HG03196 (cell line): Measurements from ENCODE around the gene PHOX2A.

ENCODE experiments used
- ATAC-seq: cut with Tn5 transposase; IDR thresholded peaks from one replicate; pipeline ENCODE4 v1.9.1; 2021; ENCODE audit not compliant: unreplicated experiment

PHOX2A gene

DNA sequence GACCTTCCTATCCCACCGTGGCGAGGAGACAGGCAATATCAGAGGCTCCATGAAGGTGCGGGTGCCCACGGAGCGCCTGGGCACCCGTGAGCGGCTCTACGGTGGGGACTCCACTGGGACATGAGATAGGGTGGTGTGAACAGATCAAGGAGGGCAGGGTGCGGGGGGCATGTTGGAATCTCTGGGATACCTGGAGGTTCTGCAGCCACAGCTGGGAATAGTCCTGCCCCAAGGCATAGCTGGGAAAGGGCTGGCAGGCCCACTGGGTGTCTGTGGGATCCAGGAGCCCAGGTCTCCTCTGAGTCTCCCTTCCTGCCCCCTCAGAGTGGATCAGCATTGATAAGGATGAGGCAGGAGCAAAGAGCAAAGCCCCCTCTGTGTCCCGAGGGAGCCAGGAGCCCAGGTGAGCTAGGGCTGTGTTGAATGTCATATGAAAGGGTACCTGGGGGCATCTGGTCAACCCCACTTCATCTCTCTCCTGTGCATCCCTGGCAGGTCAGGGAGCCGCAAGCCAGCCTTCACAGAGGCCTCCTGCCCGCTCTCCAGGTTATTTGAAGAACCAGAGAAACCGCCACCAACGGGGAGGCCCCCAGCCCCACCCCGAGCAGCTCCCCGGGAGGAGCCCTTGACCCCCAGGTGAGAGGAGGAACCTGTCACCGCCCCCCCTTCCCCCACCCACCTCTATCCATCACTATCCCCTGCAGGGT lies 8.5 kb downstream of the PHOX2A start:
- ATAC-seq, result no peak

DNA sequence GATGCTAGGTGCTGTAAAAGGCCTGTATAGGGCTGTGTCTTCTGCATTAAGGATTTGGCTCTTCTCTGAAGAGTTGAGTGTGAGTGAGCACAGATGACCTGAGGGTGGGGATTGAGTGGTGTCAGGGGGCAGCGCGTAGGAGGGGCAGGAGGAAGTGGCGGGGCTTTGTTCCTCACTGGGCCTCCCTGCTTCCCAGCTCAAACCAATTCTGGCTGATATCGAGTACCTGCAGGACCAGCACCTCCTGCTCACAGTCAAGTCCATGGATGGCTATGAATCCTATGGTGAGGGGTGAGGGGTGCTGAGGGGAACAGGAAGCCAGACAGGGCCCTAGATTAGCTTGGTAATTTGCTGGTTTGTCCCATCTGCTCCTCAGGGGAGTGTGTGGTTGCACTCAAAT lies 9.1 kb downstream of the PHOX2A start:
- ATAC-seq, result no peak

DNA sequence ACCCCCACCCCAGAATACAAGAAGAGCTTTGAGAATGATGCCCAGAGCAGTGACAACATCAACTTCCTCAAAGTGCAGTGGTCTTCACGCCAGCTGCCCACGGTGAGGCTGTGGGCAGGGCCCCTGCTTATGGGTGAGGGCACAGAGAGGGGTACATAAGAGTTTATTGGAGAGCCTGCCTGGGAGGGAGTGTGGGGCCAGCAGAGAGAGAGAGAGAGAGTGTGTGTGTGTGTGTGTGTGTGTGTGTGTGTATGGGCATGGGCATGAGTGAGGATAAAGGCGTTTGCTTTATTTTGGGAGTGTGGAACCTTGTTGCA lies 9.5 kb downstream of the PHOX2A start:
- no peak for ATAC-seq

DNA sequence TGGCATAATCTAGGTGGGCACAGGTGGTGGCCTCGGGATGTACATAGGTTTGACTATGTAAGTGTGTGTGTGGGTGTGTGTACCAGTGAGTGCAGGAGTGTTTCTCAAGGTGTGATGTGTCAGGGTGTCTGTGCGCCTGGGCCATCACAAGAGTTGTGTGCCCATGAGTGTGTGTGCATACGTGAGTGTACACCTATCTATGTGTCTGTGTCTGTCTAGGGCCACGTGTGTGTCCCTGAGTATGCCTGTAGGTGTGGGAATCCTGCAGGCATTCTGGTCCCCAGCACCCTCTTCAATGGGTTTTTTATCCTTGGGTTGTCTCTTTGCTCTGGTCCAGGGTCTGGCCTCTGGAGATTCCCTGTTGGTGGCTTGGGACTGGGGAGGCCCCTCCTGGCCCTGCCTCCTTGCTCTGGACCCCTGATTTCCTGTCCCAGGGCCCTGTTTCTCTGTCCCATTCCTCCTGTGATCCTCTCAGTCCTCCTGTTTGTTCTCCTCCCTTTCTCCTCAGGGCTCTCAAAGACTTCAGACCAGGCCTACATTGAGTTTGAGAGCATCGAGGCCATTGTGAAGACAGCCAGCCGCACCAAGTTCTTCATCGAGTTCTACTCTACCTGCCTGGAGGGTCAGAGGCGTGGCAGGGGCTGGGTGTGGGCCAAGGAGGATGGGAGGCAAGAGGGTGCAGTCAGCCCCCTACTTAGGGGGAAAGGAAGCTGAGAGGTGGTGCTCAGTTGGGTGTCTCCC lies 10.0 kb downstream of the PHOX2A start:
- ATAC-seq, result no peak

DNA sequence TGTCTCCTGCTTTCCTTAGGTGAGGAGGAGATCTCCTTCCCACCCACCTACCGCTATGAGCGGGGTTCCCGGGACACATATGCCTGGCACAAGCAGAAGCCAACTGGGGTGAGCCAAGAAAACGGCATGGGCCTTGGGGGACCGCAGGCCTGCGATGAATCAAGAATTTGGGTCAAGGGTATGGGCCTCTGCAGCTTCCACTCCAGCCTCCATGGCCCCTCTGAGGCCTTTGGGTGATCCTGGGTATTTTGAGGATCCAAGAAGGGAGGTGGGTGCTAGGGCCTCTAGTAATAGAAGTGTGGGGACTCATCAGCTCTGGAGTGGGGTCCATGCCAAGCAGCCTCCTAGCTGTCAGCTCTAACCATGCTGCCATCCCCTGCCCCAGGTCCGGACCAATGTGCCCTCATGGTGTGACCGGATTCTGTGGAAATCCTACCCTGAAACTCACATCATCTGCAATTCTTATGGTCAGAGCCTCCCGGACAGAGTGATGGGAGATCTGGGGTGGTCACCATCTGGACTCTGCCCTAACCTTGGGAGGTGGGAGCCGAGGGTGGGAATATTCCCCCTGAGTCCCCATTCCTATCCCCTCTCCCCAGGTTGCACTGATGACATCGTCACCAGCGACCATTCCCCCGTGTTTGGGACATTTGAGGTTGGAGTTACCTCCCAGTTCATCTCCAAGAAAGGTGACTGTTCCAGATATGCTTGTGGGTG lies 10.8 kb downstream of the PHOX2A start:
- ATAC-seq, result no peak

DNA sequence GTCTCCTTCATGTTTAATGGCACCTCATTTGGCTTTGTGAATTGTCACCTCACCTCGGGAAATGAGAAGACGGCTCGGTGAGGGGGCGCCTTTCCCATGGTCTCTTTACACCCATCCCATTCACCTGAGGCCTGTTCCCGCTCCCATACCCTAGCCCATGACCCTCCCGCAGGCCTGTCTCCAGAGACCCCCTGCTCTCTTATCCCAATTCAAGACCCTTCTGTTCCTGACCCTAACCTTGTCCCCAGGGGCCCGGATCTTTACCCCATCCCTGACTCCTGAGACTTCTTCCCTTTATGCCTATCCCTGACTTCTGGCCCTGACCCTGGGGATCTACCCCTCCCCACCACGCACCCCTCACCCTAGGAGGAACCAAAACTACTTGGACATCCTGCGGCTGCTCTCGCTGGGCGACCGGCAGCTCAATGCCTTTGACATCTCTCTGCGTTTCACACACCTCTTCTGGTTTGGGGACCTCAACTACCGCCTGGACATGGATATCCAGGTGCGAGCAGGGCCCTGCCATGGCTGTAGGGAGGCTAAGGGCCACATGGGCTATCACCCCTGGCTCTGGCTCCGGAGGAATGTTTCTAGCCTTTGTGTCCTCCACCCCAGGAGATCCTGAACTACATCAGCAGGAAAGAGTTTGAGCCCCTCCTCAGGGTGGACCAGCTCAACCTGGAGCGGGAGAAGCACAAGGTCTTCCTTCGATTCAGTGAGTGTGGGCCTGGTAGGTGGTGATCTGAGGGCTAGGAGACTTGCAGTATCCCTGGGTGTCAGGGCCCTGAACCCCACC lies 11.5 kb downstream of the PHOX2A start:
- ATAC-seq, result no peak

DNA sequence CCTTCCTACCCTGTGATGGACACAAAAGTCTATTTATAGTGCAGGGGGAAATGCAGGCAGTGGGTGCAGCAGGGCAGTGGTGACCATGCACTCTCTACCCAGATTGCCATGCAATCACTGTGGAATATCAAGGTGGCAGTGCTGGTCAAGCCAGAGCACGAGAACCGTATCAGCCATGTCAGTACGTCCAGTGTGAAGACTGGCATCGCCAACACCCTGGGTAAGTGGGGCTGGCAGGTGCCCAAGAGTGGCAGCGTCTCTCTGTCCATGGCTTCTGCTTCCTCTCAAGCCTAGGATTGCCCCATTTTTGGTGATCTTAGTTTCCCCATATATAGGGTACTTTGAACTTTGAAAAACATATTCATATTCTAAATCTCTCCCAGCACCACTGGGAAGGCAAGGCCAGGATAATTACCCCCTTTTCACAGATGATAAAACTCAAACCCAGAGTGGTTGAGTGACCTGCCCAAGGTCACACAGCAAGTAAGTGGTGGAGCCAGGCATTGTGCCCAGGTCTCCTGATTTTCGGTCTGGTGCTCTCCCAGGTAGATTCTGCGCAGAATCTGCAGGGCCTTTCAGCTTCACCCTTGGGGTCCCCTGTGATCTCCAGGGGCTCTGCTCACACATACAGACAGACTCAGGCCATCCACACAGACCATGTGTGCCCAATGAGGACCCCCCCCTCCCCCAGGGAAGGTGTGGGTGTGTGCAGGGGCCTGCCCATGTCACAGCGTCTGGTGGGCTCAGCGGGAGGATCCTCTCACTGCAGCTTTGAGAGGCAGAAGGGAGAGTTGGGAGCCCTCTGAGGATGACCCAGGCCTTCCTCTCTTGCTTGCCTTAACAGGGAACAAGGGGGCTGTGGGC lies 12.3 kb downstream of the PHOX2A start:
- ATAC-seq, result no peak

DNA sequence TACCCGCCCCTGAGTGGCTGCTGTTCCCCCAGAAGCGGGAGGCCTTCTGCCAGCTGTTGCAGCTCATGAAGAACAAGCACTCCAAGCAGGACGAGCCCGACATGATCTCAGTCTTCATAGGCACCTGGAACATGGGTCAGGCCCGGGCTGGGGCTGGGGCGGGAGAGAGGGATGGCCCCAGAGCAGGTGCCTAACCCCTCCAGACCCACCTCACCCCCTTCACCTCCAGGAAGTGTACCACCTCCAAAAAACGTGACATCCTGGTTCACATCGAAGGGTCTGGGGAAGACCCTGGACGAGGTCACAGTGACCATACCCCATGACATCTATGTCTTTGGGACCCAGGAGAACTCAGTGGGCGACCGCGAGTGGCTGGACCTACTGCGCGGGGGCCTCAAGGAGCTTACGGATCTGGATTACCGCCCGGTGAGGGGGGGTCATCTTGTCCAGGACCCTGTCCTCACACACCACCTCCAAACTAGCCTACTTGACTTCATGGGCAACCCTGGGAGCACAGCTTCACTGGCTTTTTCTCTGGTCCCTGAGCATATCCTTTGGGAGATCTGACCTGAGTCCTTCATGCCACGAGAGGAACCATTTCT lies 13.1 kb downstream of the PHOX2A start:
- ATAC-seq, result no peak

DNA sequence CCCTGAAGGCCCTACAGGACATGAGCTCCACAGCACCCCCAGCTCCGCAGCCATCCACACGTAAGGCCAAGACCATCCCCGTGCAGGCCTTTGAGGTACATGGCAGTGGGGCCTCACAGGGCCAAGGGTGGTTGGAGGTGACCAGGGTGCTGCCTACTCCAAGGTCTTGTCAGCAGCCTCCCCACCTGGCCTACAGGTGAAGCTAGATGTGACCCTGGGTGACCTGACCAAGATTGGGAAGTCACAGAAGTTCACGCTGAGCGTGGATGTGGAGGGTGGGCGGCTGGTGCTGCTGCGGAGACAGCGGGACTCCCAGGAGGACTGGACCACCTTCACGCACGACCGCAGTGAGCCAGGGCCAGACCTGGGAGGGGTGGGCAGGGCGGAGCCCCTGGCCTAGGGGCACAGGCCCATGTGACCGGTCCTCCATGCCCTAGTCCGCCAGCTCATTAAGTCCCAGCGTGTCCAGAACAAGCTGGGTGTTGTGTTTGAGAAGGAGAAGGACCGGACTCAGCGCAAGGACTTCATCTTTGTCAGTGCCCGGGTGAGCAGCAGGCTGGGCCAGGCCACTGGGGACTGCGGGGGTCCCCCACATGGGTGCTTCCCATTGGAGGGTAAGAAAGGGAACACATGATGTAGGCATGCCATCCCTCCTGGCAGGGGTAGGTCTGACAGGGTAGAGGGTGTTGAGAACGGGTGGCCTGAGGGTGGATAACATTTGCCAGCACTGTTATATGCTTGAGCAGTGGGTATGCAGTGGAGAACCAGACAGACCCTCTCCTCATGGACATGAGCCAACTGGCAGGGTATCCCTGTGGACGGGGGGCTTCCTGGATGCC lies 13.8 kb downstream of the PHOX2A start:
- no peak for ATAC-seq

DNA sequence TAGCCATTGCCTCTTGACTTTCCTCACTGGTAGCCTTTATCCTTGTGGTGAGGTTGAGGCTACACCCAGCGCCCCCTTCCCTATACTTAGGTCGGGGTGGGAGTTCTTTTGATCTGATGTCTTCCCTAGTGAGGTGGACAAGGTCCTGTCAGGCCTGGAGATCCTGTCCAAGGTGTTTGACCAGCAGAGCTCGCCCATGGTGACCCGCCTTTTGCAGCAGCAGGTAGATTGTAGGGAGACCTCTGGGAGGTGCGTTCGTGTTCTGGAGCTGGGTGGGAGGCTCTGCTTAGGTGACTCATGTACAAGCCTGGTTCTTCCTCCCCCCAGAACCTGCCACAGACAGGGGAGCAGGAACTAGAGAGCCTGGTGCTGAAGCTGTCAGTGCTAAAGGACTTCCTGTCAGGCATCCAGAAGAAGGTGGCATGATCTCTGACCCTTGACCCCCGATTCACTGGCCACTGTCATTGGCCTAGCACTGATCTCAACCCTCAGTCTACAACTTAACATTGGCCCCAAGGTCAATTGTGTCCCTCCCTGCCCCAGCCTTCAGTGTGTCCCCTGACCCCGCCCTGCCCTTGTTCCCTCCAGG lies 14.5 kb downstream of the PHOX2A start:
- no peak for ATAC-seq

DNA sequence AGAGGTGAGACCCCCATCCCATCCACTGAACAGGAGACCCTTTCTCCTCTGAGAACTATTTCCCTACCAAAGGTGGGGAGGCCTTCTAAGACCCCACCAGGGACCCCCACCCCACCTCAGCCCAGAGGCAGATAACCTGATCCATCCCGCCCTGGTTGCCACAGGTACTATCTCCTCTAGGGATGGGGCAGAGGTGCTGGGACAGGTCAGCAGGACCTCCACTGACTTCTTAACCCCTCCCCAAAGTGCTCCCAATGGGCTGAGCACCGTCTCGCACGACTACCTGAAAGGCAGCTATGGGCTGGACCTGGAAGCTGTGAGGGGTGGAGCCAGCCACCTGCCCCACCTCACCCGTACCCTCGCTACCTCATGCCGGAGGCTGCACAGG lies 15.1 kb downstream of the PHOX2A start:
- no peak for ATAC-seq

DNA sequence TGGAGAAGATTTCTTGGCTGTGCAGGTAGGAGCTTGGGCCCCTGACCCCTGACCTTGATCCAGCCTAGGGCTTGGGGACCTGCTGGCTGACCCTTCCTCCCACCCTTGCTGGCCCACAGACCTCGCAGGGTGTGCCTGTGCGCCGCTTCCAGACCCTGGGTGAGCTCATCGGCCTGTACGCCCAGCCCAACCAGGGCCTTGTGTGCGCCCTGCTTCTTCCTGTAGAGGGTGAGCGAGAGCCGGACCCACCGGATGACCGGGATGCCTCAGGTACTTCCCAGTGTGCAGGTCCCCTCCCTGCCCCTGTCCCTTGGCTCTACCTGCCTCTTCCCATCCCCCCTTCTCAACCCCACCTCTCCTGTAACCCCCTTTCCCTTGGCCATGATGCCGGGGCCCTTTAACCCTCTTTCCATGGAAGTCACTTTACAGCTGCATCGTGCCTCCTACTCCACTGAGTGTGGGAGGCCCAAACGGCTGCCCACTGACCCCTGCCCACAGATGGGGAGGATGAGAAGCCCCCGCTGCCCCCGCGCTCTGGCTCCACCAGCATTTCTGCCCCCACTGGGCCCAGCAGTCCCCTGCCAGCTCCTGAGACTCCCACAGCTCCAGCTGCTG lies 15.6 kb downstream of the PHOX2A start:
- no peak for ATAC-seq

DNA sequence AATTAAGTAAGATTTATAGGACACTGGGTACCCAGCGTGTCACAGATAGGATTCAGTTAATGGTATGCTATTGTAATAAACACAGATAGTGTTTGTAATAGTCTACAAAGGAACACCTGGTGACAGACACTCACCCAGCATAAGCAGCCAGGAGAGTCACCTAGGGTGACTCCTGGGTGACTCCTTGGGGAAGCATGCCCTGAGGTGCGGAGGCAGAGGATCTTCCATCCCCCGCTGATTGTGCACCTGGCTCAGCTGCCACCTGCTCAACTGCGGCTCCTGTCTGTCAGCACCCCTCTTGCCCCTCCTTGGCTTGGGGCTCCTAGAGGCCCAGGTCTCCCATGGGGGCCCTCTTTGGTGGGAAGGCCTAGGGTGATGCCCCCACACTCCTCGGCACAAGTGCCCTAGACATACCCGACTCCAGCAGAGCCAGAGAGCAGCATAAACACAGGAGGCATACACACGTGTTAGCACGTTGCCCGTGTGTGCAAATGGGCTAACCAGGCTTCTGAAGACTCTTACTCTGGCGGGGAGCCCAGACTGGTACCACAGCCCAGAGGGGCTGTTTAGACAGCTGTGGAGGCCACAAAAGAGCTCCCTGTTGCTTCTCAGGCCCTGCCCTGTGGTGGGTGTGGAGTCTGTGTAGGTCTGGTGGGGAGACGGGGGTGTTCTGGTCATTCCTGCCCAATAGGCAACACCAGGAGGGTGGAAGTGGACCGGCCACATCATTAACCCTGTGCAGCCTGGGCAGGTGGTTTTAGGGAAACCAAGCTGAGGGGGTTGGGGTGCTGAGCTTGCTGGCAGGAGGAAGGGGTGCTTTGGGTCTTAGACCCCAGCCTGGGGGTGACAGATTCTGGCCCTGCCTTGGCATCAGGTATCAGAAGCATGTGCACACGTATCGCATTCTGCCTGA lies 16.4 kb downstream of the PHOX2A start:
- ATAC-seq, result no peak

DNA sequence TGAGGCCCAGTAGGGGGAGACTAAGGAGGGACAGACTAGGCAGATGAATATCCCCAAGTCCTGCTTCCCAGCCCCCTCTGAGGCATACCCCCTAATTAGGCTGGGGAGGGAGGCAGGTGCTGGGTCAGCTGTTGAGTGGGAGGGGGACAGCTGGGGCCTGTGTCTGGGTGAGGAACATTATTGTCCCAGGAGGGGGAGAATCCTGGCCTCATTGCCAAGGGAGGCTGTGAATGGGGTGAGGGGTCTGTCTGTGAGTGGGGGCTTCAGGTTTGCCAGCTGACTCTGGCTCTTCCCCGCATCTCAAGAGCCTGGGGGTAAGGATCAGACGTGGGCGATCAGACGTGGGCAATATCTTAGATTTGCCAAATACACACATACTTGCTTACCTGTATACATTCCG lies 17.3 kb downstream of the PHOX2A start:
- no peak for ATAC-seq

DNA sequence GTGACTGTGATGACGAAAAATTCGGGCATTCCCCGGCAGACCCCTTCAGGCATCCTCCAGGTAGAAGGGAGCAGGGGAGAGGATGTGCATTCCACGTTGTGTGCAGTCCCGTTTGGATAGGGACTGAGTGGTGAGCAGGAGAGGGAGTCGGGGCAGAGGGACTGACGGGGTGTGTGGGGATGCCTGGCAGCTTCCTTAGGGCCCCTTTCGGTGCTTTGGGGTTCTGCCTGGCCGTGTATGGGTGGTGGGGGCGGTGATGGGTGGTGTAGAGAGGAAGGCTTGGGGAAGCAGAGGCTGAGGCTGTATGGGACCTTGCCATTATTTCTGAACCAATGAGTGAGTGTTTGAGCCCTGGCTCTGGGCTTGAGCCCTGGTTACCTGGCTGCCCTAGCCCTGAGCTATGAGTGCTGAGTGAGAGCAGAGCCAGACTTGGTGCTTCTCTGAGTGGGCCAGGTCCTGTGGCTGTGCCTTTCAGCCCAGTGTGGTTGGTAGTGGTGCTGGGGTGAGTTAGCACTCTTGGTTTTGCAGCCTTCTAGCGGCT lies 18.5 kb downstream of the PHOX2A start:
- ATAC-seq, result no peak

DNA sequence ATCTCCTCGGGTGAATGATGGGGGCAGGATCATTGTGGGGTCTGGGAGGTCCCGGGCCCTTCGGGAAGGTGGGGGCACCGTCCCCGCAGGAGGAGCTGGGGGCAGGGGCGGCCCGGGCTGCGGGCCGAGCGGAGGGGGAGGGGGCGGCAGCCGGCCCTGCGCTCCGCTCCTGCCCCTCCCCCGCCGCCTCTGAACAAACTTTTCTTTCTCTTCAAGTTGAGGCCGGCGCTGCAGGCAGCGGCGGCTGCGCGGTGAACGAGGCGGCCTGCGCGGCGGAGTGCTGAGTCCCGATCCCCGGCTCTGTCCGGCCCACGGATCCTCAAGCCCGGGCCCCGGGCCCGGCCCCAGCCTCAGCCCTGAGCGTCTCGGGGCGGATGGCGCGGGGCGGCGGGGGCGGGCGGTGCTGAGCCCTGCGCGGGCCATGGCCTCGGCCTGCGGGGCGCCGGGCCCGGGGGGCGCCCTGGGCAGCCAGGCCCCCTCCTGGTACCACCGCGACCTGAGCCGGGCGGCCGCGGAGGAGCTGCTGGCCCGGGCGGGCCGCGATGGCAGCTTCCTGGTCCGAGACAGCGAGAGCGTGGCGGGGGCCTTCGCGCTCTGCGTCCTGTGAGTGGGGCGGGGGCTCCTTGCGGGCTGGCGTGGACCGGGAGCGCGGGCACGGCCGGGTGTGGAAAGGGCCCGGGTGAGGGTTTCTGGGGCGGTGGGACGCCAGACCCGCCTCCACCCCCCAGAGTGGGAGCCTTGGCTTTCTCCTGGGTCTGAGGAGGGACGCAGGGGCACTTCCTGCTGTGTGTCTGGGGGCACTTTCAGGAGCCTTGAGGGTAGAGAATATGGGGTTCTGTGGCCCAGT lies 19.2 kb downstream of the PHOX2A start, which contains the start of gene INPPL1:
Gene INPPL1, plus strand, starts transcription at position 204 of the 847 bp plus-strand sequence. Its CDS starts 218 bp downstream, at position 422.
- ATAC-seq, result no peak
